Mucosa of descending colon (tissue), 3 donors: ENCODE measurements around the gene BCKDHB. TPM values are rescaled to one million over a fixed set of nuclear protein-coding genes. Genes with fewer than 3 reads are reported as not detected.

ENCODE experiments used
- ATAC-seq: fragments of 200-7000 bp; cut with Tn5 transposase; one replicate; pipeline ENCODE4 v1.9.1; 2020; ENCODE audit warnings: mild to moderate bottlenecking, moderate library complexity
- DNase-seq, 3 donors: peaks; one replicate each; pipeline ENCODE4 v3.0.0-alpha.2; 2020
- H3K36me3 ChIP-seq: fragments of 200-600 bp; one replicate; pipeline ENCODE4 v1.8.0; 2021; ENCODE audit warnings: low read depth, mild to moderate bottlenecking
- H3K4me1 ChIP-seq: fragments of 200-600 bp; one replicate; pipeline ENCODE4 v1.8.0; 2021; ENCODE audit warnings: low read depth, mild to moderate bottlenecking
- H3K4me3 ChIP-seq: fragments of 200-600 bp; one replicate; pipeline ENCODE4 v1.8.0; 2021; ENCODE audit warnings: mild to moderate bottlenecking
- H3K9me3 ChIP-seq: fragments of 200-600 bp; one replicate; pipeline ENCODE4 v1.8.0; 2021; ENCODE audit warnings: mild to moderate bottlenecking
- CTCF ChIP-seq: fragments of 200-600 bp; IDR thresholded peaks from one replicate; pipeline ENCODE4 v1.8.0; 2022; ENCODE audit warnings: antibody characterized with exemption, mild to moderate bottlenecking
- intact Hi-C, 2 donors: fragments of 100-400 bp; cut with DNase I in 1 of 2; cut with micrococcal nuclease in 1 of 2; formaldehyde crosslinking; loops; one replicate each; pipeline versions ENCODE4 v1.11.0 to v1.11.1; 2022; cut with DNase I, micrococcal nuclease
- total RNA-seq, 3 donors: library from RNA; stranded (reverse); fragmentation: NEBNext Ultra II Directional in 2 of 3; extraction: Animal tissue kit (Norgen Biotek cat#: 25700) in 2 of 3; gene quantifications; one replicate each; pipeline versions ENCODE4 v1.2.1 to v1.2.4, GENCODE V29; 2021 to 2023
- donor health status: DM: no; HTN: no; CAD: no; lungs with moderate emphysema.
- donor health status: DM: no; HTN: no; CAD: no.
- donor health status: DM: no; HTN: yes; CAD: no.

Gene BCKDHB
- total RNA-seq, 3 donors from 2014 or later = 25.8 to 49.7 (median 45.1) TPM

GRCh38 chr6:80382811-80383210, 276.3 kb downstream of the BCKDHB start:
- DNase-seq = no peak
- no peak overlapping the region for H3K4me3 ChIP-seq
- H3K36me3 ChIP-seq = no peaks in the 10 kb centered on the region
- no peak for TF ChIP-seq CTCF
- no peak for ATAC-seq
- H3K9me3 ChIP-seq = no peaks in the 10 kb centered on the region
- H3K4me1 ChIP-seq = no peaks in the 10 kb centered on the region
- intact Hi-C loops = no loop called here

GRCh38 chr6:80388507-80388906, 282.0 kb downstream of the BCKDHB start:
- DNase-seq (no peak), ATAC-seq (no peak)
- Histone ChIP-seq H3K9me3 (no peaks in the 10 kb centered on the region), H3K36me3 (no peaks in the 10 kb centered on the region), H3K4me1 (no peaks in the 10 kb centered on the region), H3K4me3 (no peak overlapping the region)
- no peak for TF ChIP-seq CTCF
- intact Hi-C loops = no loop called here

Other genes with a start within 250 kb of the BCKDHB start
- 1 to 10 TPM in 1 of 3 donors, under 1 TPM in 2; 0.35 to 2.8 (median 0.46) TPM for gene ELOVL4, start 159.1 kb upstream of the BCKDHB start, total RNA-seq
- 1 to 10 TPM; 1.0 to 9.6 (median 2.4) TPM for gene TTK, start 102.0 kb upstream of the BCKDHB start, total RNA-seq